Omental fat pad (tissue), 4 donors: Measurements from ENCODE around the gene MRPS2. TPM values are rescaled to one million over a fixed set of nuclear protein-coding genes. Genes with fewer than 3 reads are reported as not detected.

Experiments used
- ATAC-seq: fragments of 150-250 bp; one replicate; pipeline ENCODE4 v1.9.1; 2016; ENCODE audit warnings: mild to moderate bottlenecking, moderate library complexity; ENCODE audit not compliant: low FRiP score
- DNase-seq: peaks from one replicate; pipeline ENCODE4 v3.0.0-alpha.2; 2019; ENCODE audit warnings: low spot score
- total RNA-seq, 4 donors: library from RNA; depleted of rRNA; stranded (reverse); fragments of >200 nt; gene quantifications; one replicate each; pipeline ENCODE4 v1.1.0, GENCODE V29; 2016
- TF ChIP-seq, protein P1 (sequence below), 3 donors: fragments of 450-650 bp; IDR thresholded peaks; one replicate each; pipeline ENCODE4 v1.5.1; 2016 to 2017; ENCODE audit warnings: antibody characterized with exemption in 3 of 3, mild to moderate bottlenecking in 3 of 3, moderate library complexity in 2 of 3

The MRPS2 gene
- total RNA-seq, 4 donors from 2014 or later = 23.5 to 46.8 (median 34.9) TPM

DNA sequence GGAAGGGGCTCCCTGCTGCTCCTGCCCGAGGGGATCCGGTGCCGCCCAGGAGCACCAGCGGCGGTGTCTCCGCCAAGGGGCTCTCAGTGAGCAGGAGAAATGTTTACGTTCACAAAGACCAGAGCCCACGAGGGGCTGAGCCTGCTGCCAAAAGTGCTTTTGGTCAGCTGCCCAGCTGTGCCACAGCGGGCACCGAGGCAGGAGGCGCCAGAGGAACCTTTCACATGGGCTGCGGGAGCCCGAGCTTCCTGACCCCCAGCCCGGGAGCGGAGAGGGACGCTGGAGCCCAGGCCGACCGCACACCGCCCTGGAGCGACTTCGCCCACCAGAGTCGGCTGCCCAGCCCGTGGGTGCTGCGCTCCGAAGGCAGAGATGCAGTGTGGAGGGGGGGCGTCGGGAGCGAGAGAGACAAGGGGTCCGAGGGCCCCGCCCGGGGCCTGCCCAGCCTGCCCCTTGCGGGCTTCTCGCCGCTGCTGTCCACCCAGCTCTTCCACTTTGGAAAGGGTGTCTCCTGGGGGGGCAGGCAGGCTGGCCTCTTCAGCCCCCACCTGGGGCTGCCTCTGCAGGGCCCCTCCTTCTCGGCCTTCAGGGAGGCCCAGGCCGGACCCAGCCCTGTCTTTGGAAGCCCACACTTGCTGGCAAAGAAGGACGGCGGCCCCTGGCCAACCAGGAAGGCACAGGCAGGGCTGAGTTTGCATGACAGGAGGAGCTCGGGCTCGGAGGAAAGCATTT, 13.0 kb upstream of the MRPS2 start:
- no peak for ATAC-seq
- TF ChIP-seq, protein P1, sequence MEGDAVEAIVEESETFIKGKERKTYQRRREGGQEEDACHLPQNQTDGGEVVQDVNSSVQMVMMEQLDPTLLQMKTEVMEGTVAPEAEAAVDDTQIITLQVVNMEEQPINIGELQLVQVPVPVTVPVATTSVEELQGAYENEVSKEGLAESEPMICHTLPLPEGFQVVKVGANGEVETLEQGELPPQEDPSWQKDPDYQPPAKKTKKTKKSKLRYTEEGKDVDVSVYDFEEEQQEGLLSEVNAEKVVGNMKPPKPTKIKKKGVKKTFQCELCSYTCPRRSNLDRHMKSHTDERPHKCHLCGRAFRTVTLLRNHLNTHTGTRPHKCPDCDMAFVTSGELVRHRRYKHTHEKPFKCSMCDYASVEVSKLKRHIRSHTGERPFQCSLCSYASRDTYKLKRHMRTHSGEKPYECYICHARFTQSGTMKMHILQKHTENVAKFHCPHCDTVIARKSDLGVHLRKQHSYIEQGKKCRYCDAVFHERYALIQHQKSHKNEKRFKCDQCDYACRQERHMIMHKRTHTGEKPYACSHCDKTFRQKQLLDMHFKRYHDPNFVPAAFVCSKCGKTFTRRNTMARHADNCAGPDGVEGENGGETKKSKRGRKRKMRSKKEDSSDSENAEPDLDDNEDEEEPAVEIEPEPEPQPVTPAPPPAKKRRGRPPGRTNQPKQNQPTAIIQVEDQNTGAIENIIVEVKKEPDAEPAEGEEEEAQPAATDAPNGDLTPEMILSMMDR (IDR thresholded peaks at IDR 0.05) = no peak
- no peak for DNase-seq

GRCh38 chr9:135488013-135488330, 12.5 kb upstream of the MRPS2 start:
- TF ChIP-seq, protein P1 (IDR thresholded peaks at IDR 0.05) = no peak
- no peak for ATAC-seq
- DNase-seq = no peak

DNA sequence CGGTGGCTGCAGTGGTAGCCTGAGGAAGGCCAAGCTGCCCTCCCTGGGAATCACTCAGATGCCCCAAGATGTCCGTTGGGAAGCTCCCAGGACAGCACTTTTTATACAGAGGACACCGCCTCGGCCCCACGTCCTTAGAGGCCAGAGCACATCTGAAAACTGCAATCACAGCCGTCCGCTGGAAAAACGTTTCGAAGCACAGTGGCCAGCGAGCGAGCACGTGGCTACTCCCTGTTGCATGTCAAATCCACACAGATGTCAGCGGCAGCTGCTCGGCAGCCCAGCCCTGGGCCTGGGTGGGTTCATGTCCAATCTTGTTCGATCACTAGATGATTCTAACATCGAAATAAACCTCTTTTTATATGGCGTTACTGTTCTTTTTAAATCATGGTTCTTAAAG, 12.0 kb upstream of the MRPS2 start:
- ATAC-seq (no peak), DNase-seq (no peak)
- TF ChIP-seq, protein P1 (IDR thresholded peaks at IDR 0.05) = no peak

DNA sequence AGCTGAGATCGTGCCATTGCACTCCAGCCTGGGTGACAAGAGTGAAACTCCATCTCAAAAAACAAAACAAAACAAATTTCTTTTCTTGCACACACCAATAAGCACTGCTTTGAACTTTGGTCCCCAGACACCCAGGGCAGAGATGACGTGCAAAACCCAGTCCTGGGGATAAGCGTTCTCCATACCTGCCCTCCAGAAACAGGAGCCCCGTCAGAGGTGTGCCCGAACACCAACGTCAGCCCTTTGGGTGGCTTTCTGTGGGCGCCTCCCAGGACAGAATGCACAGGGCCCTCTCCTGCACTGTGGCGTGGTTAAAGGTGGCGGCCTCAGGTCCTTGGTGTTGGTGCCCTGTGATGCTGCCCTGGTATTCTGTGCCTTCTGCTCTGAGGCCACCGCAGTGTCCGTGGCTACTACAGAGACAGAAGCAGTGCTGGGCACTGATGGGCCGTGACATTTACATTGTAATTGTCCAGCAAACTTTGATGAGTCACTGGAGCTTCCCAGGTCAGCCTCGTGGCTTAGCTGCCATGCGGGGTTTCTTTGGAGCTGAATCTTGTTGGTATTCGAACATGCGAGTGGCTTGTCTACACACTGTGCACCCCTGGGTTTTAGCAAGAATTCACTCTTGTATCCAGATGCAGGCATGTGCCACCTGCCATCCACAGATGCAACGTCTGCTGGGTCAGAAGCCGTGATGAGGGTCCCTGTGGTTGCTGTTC, 11.1 kb upstream of the MRPS2 start:
- DNase-seq = no peak
- TF ChIP-seq, protein P1 (IDR thresholded peaks at IDR 0.05) = no peak
- ATAC-seq = no peak

GRCh38 chr9:135490166-135490870, 10.2 kb upstream of the MRPS2 start:
- DNase-seq = no peak
- no peak for ATAC-seq
- TF ChIP-seq, protein P1 (IDR thresholded peaks at IDR 0.05) = no peak

- DNase-seq (no peak), ATAC-seq (no peak)
- TF ChIP-seq, protein P1 (IDR thresholded peaks at IDR 0.05) = no peak
Measured at GRCh38 chr9:135490980-135491464, 9.5 kb upstream of the MRPS2 start.
